HFFc6 (cell line): ENCODE measurements around the gene STT3A. TPM values are rescaled to one million over a fixed set of nuclear protein-coding genes. Genes with fewer than 3 reads are reported as not detected.

Experiments
- DNase-seq: peaks from one replicate; pipeline ENCODE4 v3.0.0-alpha.2; 2018
- H3K27ac Mint-ChIP-seq: 2 replicates; pipeline ENCODE4 v1.8.0; 2020; ENCODE audit warnings: mild to moderate bottlenecking, mixed read lengths
- H3K27me3 Mint-ChIP-seq: 2 replicates; pipeline ENCODE4 v1.8.0; 2021; ENCODE audit warnings: mild to moderate bottlenecking, moderate library complexity, mixed read lengths; ENCODE audit not compliant: insufficient read depth
- H3K36me3 Mint-ChIP-seq: 2 replicates; pipeline ENCODE4 v1.8.0; 2021; ENCODE audit warnings: low read depth, mixed read lengths
- H3K4me1 Mint-ChIP-seq: 2 replicates; pipeline ENCODE4 v1.8.0; 2020; ENCODE audit warnings: low read depth, mixed read lengths
- H3K4me3 Mint-ChIP-seq: 2 replicates; pipeline ENCODE4 v1.8.0; 2020; ENCODE audit warnings: mild to moderate bottlenecking, moderate library complexity, mixed read lengths
- H3K9me3 Mint-ChIP-seq: 2 replicates; pipeline ENCODE4 v1.8.0; 2020; ENCODE audit warnings: mild to moderate bottlenecking, mixed read lengths
- long read RNA-seq: library from polyadenylated mRNA; unstranded; transcript quantifications from one replicate; pipeline ENCODE4 v2.0.0, GENCODE V29; 2019
- total RNA-seq, 6 experiments: library from RNA; stranded (reverse); fragmentation: NEBNext Ultra II Directional; extraction: Animal tissue kit (Norgen Biotek cat#: 25700); gene quantifications; 2 replicates in 1 of 6; 3 replicates in 5 of 6; pipeline ENCODE4 v1.2.3, GENCODE V29; 2021
- TF ChIP-seq, protein P1 (sequence below): fragments of 200-600 bp; sonication (generic); IDR thresholded peaks from 2 replicates; pipeline ENCODE4 v1.5.0; 2021; ENCODE audit warnings: antibody characterized with exemption, mild to moderate bottlenecking

The STT3A gene
- 100 to 1,000 TPM; 265 to 280 (median 269) TPM for total RNA-seq
- long read RNA-seq, full-length matches to known transcripts = 167 of 255 reads
- long read RNA-seq, partial matches to known transcripts = 70 of 255 reads
- long read RNA-seq, other reads (novel, unspliced or antisense) = 18 of 255 reads

DNA sequence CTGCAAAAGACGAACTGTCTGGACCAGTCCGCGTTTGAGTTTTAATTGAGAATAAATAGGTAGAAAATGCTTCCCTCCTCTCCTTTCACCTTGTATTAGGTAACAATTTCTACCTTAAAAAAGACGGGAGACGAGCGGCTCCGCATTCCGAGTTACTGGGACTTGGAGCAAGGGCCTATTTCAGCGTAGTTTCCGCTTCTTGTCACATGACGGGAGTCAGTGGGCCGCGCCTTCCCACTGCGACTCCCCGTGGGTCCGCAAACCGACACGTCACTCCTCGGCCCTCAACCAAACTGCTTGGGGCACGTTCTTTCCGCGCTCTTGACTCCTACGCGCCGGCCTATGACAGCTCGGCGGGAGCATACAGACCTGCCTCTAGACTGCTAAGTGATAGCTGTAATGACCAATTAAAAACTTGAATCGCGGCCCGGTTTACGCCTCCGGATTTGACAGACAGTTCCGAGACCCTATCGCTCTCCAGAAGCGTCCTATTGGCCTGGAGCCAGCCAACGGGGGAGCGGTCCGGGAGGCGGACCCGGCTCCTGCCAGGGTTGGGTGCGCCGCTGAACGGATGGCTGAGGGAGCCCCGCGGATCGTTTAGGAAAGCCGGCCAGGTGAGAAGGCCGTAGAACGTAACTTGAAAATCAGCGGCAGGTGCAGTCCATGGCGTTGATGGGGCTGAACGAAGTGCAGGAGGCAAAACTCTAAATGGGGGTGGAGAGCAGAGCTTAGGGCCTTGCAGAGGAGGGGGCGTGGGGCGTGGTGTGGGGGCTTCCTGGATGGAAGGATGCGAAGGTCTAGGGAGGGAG is at the start of gene STT3A:
TSS of gene STT3A (plus strand) at position 548 of the 809 bp plus-strand sequence. CDS start 3,064 bp downstream, outside the sequence.
- Mint-ChIP-seq H3K36me3 (peaks cover 26% of the 10 kb centered on the region), H3K27me3 (no peaks in the 10 kb centered on the region; the same call in 1 of the 2 replicates), H3K4me3 (peak within 1 kb of the TSS; percentile 96), H3K4me1 (peaks cover 50% of the 10 kb centered on the region), H3K27ac (peak within 1 kb of the TSS; percentile 99), H3K9me3 (no peaks in the 10 kb centered on the region)
- TF ChIP-seq, protein P1, sequence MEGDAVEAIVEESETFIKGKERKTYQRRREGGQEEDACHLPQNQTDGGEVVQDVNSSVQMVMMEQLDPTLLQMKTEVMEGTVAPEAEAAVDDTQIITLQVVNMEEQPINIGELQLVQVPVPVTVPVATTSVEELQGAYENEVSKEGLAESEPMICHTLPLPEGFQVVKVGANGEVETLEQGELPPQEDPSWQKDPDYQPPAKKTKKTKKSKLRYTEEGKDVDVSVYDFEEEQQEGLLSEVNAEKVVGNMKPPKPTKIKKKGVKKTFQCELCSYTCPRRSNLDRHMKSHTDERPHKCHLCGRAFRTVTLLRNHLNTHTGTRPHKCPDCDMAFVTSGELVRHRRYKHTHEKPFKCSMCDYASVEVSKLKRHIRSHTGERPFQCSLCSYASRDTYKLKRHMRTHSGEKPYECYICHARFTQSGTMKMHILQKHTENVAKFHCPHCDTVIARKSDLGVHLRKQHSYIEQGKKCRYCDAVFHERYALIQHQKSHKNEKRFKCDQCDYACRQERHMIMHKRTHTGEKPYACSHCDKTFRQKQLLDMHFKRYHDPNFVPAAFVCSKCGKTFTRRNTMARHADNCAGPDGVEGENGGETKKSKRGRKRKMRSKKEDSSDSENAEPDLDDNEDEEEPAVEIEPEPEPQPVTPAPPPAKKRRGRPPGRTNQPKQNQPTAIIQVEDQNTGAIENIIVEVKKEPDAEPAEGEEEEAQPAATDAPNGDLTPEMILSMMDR = no peak
- DNase-seq = peak; percentile 100

DNA sequence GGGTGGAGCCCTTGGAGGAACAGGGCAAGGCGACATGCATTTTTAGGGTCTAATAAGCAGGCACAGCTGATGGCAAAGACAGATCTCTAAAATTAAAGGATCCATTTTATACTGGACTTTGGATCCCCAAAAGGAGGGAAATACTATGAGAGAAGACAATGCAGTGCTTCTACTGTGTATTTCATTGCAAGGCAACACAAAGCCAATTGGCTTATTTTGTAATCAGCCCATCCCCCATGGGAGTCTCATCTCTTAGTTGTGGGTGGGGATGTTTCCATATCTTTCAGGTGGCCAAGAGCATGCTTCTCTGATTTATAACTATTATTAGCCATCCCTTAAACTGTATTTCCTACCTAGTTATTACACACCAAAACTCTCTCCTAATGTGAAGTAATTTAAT is 41.9 kb upstream of the STT3A start:
- Mint-ChIP-seq H3K4me1 (no peaks in the 10 kb centered on the region), H3K27me3 (peaks cover 5% of the 10 kb centered on the region), H3K9me3 (peaks cover 8% of the 10 kb centered on the region; the same call in 1 of the 2 replicates)

DNA sequence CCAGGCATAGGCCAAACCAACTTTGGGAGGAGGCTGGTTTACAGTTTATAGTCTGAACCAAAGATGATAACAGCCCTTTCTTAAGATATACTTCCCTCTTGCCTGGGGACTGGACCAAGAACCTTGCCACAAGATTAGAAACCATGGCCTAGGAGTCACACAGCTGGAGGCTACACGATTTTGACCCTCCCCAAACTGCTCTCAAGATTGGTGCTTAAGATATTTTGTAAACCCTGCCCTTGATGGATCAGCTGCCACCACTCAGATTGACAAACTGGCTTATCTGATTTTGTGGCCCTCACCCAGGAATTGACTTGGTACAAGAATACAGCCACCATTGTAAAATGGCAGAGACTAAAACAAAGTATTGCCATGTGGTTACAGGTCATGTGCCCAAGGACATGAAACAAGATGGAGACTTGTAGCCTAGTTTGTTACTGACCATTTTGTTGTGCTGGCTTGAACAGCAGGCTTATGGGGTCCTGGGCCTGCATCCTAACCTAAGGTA is 40.8 kb upstream of the STT3A start:
- Mint-ChIP-seq H3K4me1 (no peaks in the 10 kb centered on the region), H3K27me3 (peaks cover 5% of the 10 kb centered on the region), H3K36me3 (no peaks in the 10 kb centered on the region), H3K9me3 (peaks cover 8% of the 10 kb centered on the region; the same call in 1 of the 2 replicates), H3K27ac (no peak overlapping the region), H3K4me3 (no peak overlapping the region)
- DNase-seq = no peak
- TF ChIP-seq, protein P1 = no peak

More for the DNA sequence above, 41.9 kb upstream of the STT3A start:
- TF ChIP-seq, protein P1 = no peak
- Mint-ChIP-seq H3K27ac (no peak overlapping the region), H3K4me3 (no peak overlapping the region), H3K36me3 (no peaks in the 10 kb centered on the region)
- no peak for DNase-seq

DNA sequence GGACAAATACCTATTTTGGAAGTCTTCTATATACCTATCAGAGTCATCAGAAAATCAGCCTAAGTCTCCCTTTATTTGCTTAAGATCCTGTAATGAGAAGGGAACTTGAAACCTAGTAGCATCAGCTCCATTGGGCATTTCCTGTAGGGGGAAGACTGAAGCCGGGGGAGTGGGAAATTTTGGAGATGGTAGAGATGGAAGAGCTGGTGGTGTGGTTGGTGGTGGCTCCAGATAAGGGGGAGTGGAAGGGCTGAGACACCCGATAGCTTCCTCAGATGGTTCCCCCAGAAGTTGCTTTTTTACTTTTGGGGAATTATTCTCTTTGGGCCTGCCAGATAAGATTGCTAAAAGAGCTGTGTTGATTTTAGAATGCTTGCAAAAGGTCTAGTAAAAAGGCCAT is 39.7 kb upstream of the STT3A start:
- peaks cover 5% of the 10 kb centered on the region for H3K27me3 Mint-ChIP-seq
- H3K4me1 Mint-ChIP-seq = no peaks in the 10 kb centered on the region
- no peaks in the 10 kb centered on the region for H3K36me3 Mint-ChIP-seq
- H3K4me3 Mint-ChIP-seq = no peak overlapping the region
- no peak for DNase-seq
- no peak overlapping the region for H3K27ac Mint-ChIP-seq
- TF ChIP-seq, protein P1 = no peak
- peaks cover 8% of the 10 kb centered on the region; the same call in 1 of the 2 replicates for H3K9me3 Mint-ChIP-seq

DNA sequence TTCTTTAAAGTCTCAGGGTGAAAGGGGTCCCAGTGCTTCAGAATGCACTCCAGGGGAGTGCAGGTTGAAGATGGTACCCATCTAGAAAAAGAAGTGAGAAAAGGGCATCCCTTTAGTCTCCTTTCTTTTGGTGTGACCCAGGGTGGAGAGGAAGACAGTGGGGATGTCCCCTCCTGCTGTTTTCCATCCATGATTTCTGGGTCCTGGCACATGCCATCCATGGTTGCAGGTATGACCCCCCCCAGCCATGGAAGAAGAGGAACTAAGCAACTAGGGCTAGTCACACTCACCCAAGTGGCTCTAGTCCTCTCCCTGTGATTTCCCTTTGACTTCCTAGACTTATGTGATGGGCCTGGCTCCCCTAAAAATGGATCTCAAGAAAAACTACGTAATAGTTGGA is 39.3 kb upstream of the STT3A start:
- peaks cover 5% of the 10 kb centered on the region for H3K27me3 Mint-ChIP-seq
- peaks cover 8% of the 10 kb centered on the region; the same call in 1 of the 2 replicates for H3K9me3 Mint-ChIP-seq
- H3K4me1 Mint-ChIP-seq = no peaks in the 10 kb centered on the region

More for the DNA sequence above, 39.3 kb upstream of the STT3A start:
- Mint-ChIP-seq H3K36me3 (no peaks in the 10 kb centered on the region), H3K27ac (no peak overlapping the region), H3K4me3 (no peak overlapping the region)
- DNase-seq = no peak
- TF ChIP-seq, protein P1 = no peak
